ENCODE results near the gene NAA80.
"Not testable (repeated sequence)": the region's sequence is repeated elsewhere in the genome, so short reads cannot be mapped to it uniquely, and the experiment has no call there.

The NAA80 gene

GRCh38 chr3:50284121-50284520, 15.1 kb downstream of the NAA80 start:
- not testable (repeated sequence) for H3K18ac ChIP-seq (ENCODE audit: low read length); H3K27me3 ChIP-seq (ENCODE audit: control insufficient read depth in 3 of 3, insufficient read depth in 3 of 3, low read depth in 1 of 3, low read length in 3 of 3); H4K91ac ChIP-seq (ENCODE audit: low read depth, low read length, poor library complexity); H2BK5ac ChIP-seq (ENCODE audit: low read length); H2AK5ac ChIP-seq (ENCODE audit: low read depth, low read length); H3K27ac ChIP-seq (replicated peaks; ENCODE audit: low read length); H3K4me3 ChIP-seq (ENCODE audit: low read length in 2 of 2); H2BK15ac ChIP-seq (ENCODE audit: low read length); H3K23ac ChIP-seq (ENCODE audit: low read depth, low read length, poor library complexity); H3K9me3 ChIP-seq (replicated peaks in 1 of 2; ENCODE audit: control insufficient read depth in 2 of 2, insufficient read depth in 1 of 2, low read depth in 1 of 2, low read length in 2 of 2); H2BK12ac ChIP-seq (ENCODE audit: low read length); H4K8ac ChIP-seq (ENCODE audit: low read depth, low read length); H3K4ac ChIP-seq (ENCODE audit: low read length); H2AFZ ChIP-seq (ENCODE audit: low read length); H3K4me2 ChIP-seq (ENCODE audit: insufficient read depth, low read length, poor library complexity, severe bottlenecking); H3K4me1 ChIP-seq (ENCODE audit: control insufficient read depth in 2 of 2, insufficient read depth in 1 of 2, low read depth in 1 of 2, low read length in 2 of 2); DNase-seq (ENCODE audit: low spot score); H3K9ac ChIP-seq (ENCODE audit: low read depth, low read length, poor library complexity); H3K79me1 ChIP-seq (ENCODE audit: low read depth, low read length); H3K14ac ChIP-seq (ENCODE audit: low read length); H2BK120ac ChIP-seq (ENCODE audit: low read depth, low read length)
- no CpG with 5 or more reads among the region's 6 CpGs for WGBS, 2 donors (ENCODE audit: extremely low coverage in 2 of 2, insufficient read length in 2 of 2, insufficient replicate concordance in 1 of 2)
- peaks cover 24 to 34% of the 10 kb centered on the region in 2 donors for H3K36me3 ChIP-seq (replicated peaks in 1 of 2; ENCODE audit: control insufficient read depth in 2 of 2, insufficient read depth in 2 of 2, low read length in 2 of 2)

DNA sequence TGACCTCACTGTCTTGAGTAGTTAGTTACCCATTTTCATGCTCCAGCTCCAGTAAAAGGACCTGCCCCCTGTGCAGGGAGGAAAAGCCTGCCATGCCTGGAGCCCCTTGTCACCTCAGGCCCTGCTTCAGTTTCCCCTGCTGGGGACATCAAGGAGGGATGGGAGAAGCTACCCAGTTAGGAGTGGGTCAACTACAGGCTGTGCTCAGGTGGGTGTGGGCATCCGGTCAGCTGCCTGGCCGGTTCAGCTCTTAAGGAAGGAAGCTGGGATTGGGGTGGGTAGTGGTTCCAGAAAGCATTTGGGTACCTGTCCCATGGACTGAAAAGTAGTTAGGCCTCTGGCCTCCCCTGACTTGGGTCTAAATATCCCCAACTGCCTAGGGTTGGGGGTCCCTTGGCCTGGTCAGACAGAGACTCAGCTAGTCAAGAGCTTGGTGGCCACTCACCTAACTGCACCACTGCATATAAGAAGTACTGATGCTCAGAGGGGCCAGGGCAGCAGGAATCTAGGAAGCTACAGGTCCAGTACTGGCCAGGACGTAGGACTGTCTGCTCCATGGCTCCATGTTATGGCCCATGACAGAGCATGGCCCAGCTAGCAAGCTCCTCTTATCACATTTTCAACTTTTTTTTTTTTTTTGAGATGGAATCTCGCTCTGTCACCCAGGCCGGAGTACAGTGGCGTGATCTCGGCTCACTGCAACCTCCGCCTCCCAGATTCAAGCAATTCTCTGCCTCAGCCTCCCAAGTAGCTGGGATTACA, 19.8 kb downstream of the NAA80 start:
- H2AFZ ChIP-seq (ENCODE audit: low read length) = peak overlapping the region; percentile 68
- peaks cover 5 to 10% of the 10 kb centered on the region in 2 donors for H3K4me1 ChIP-seq (ENCODE audit: control insufficient read depth in 2 of 2, insufficient read depth in 1 of 2, low read depth in 1 of 2, low read length in 2 of 2)
- H3K4ac ChIP-seq (ENCODE audit: low read length) = peak overlapping the region; percentile 95
- H3K79me1 ChIP-seq (ENCODE audit: low read depth, low read length) = peaks cover 4% of the 10 kb centered on the region
- whole genome bisulfite sequencing, 2 donors (ENCODE audit: extremely low coverage in 2 of 2, insufficient read length in 2 of 2, insufficient replicate concordance in 1 of 2) = no CpG with 5 or more reads among the region's 8 CpGs
- no peak overlapping the region for H4K91ac ChIP-seq (ENCODE audit: low read depth, low read length, poor library complexity)
- no peaks in the 10 kb centered on the region for H3K36me3 ChIP-seq (replicated peaks in 1 of 2; ENCODE audit: control insufficient read depth in 2 of 2, insufficient read depth in 2 of 2, low read length in 2 of 2)
- H3K4me3 ChIP-seq (ENCODE audit: low read length in 2 of 2) = no peak overlapping the region
- no peak overlapping the region for H3K4me2 ChIP-seq (ENCODE audit: insufficient read depth, low read length, poor library complexity, severe bottlenecking)
- peak overlapping the region; percentile 82 for H2BK12ac ChIP-seq (ENCODE audit: low read length)
- no peak overlapping the region for H4K8ac ChIP-seq (ENCODE audit: low read depth, low read length)
- peaks cover 0 to 4% of the 10 kb centered on the region in 2 donors for H3K9me3 ChIP-seq (replicated peaks in 1 of 2; ENCODE audit: control insufficient read depth in 2 of 2, insufficient read depth in 1 of 2, low read depth in 1 of 2, low read length in 2 of 2)
- peak overlapping the region; percentile 20 for H3K23ac ChIP-seq (ENCODE audit: low read depth, low read length, poor library complexity)
- peak overlapping the region; percentile 12 for H3K9ac ChIP-seq (ENCODE audit: low read depth, low read length, poor library complexity)
- no peak overlapping the region for H3K14ac ChIP-seq (ENCODE audit: low read length)
- H3K27ac ChIP-seq (replicated peaks; ENCODE audit: low read length) = no peak overlapping the region
- no peak overlapping the region for H3K18ac ChIP-seq (ENCODE audit: low read length)
- H2BK120ac ChIP-seq (ENCODE audit: low read depth, low read length) = no peak overlapping the region
- H2BK15ac ChIP-seq (ENCODE audit: low read length) = peak overlapping the region; percentile 73
- no peak for DNase-seq (ENCODE audit: low spot score)
- no peak overlapping the region for H2BK5ac ChIP-seq (ENCODE audit: low read length)
- H3K27me3 ChIP-seq (ENCODE audit: control insufficient read depth in 3 of 3, insufficient read depth in 3 of 3, low read depth in 1 of 3, low read length in 3 of 3) = peaks cover 3 to 27% (median 12%) of the 10 kb centered on the region in 3 experiments
- H2AK5ac ChIP-seq (ENCODE audit: low read depth, low read length) = peak overlapping the region; percentile 96

DNA sequence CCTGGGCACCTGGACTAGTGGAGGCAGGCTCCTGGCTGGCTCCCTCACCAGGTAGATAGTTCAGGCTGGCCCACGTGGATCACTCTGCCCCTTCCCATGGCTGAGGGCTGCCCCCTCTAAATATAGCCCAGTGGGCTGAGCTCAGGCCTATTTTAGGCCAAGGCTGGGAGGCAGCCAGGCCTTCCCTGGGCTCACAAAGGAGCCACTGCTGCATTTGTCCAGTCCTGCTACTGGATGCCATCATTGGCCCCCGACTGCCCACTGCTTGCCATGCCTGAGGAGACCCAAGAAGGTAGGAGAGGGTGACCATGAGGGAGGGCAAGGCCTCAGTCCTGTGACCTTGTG, 20.4 kb downstream of the NAA80 start, which contains the start of gene LSMEM2:
LSMEM2 (plus strand) TSS at position 208 of the 345 bp plus-strand sequence; CDS start at position 235, 27 bp downstream.
- Histone ChIP-seq H4K91ac (ENCODE audit: low read depth, low read length, poor library complexity) (no peak within 1 kb of the TSS), H3K14ac (ENCODE audit: low read length) (no peak within 1 kb of the TSS), H3K27ac (replicated peaks; ENCODE audit: low read length) (no peak within 1 kb of the TSS), H2BK15ac (ENCODE audit: low read length) (peak within 1 kb of the TSS; percentile 73), H3K4ac (ENCODE audit: low read length) (peak within 1 kb of the TSS; percentile 95), H3K9me3 (replicated peaks in 1 of 2; ENCODE audit: control insufficient read depth in 2 of 2, insufficient read depth in 1 of 2, low read depth in 1 of 2, low read length in 2 of 2) (peaks cover 0 to 4% of the 10 kb centered on the region in 2 donors), H2BK5ac (ENCODE audit: low read length) (no peak within 1 kb of the TSS), H3K36me3 (replicated peaks in 1 of 2; ENCODE audit: control insufficient read depth in 2 of 2, insufficient read depth in 2 of 2, low read length in 2 of 2) (no peaks in the 10 kb centered on the region), H3K4me3 (ENCODE audit: low read length in 2 of 2) (no peak within 1 kb of the TSS), H3K27me3 (ENCODE audit: control insufficient read depth in 3 of 3, insufficient read depth in 3 of 3, low read depth in 1 of 3, low read length in 3 of 3) (peaks cover 4 to 32% (median 18%) of the 10 kb centered on the region in 3 experiments), H3K4me1 (ENCODE audit: control insufficient read depth in 2 of 2, insufficient read depth in 1 of 2, low read depth in 1 of 2, low read length in 2 of 2) (peaks cover 5 to 10% of the 10 kb centered on the region in 2 donors), H2BK12ac (ENCODE audit: low read length) (peak within 1 kb of the TSS; percentile 82), H3K23ac (ENCODE audit: low read depth, low read length, poor library complexity) (peak within 1 kb of the TSS; percentile 20), H2AFZ (ENCODE audit: low read length) (peak within 1 kb of the TSS; percentile 68), H3K4me2 (ENCODE audit: insufficient read depth, low read length, poor library complexity, severe bottlenecking) (no peak within 1 kb of the TSS), H2BK120ac (ENCODE audit: low read depth, low read length) (no peak within 1 kb of the TSS), H3K79me1 (ENCODE audit: low read depth, low read length) (peaks cover 4% of the 10 kb centered on the region), H2AK5ac (ENCODE audit: low read depth, low read length) (peak within 1 kb of the TSS; percentile 96), H3K18ac (ENCODE audit: low read length) (peak within 1 kb of the TSS; percentile 76), H3K9ac (ENCODE audit: low read depth, low read length, poor library complexity) (peak within 1 kb of the TSS; percentile 12), H4K8ac (ENCODE audit: low read depth, low read length) (no peak within 1 kb of the TSS)
- no CpG with 5 or more reads among the region's 2 CpGs for WGBS, 2 donors (ENCODE audit: extremely low coverage in 2 of 2, insufficient read length in 2 of 2, insufficient replicate concordance in 1 of 2)
- no peak for DNase-seq (ENCODE audit: low spot score)

DNA sequence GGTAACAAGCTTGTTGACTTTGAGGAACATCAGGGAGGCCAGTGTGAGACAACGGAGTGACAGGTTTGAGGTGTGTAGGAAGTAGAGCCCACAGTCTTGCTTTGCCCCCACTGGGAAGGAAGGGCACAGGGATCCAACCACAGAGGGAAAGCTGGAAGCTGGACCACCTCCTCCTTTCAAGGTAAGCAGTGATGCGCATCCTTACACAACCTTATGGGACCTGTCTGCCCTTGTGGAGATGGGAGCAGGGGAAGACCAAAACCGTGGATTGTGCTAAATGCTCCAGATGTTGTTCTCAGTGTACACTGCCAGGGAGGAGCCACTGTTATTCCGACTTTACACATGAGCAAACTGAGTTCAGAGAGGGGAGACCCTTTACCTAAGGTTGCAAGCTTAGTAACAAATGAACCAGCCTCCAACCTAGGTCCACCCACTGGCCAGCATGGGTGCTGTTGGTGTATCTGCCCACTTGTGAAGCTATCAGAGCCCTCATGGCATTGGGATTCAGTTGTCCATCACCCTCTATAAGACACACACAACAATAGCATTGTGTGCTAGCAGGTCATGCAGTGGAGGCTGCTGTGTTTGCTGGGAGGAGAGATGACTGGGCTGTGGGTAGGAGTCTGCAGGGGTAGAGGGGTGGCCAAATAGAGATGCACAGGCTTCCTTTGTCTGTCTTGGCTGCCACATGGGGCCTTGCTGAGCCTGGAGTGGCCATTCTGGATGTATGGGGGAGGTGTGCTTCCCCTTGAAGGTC, 20.9 kb downstream of the NAA80 start:
- peak overlapping the region; percentile 96 for H2AK5ac ChIP-seq (ENCODE audit: low read depth, low read length)
- no peak overlapping the region for H3K14ac ChIP-seq (ENCODE audit: low read length)
- H2BK12ac ChIP-seq (ENCODE audit: low read length) = no peak overlapping the region
- H3K9ac ChIP-seq (ENCODE audit: low read depth, low read length, poor library complexity) = no peak overlapping the region
- H3K18ac ChIP-seq (ENCODE audit: low read length) = peak overlapping the region; percentile 76
- DNase-seq (ENCODE audit: low spot score) = no peak
- H3K23ac ChIP-seq (ENCODE audit: low read depth, low read length, poor library complexity) = no peak overlapping the region
- no peak overlapping the region for H2BK120ac ChIP-seq (ENCODE audit: low read depth, low read length)
- H3K4me2 ChIP-seq (ENCODE audit: insufficient read depth, low read length, poor library complexity, severe bottlenecking) = no peak overlapping the region
- no peak overlapping the region for H4K8ac ChIP-seq (ENCODE audit: low read depth, low read length)
- H2BK15ac ChIP-seq (ENCODE audit: low read length) = peak overlapping the region; percentile 73
- peaks cover 4% of the 10 kb centered on the region for H3K79me1 ChIP-seq (ENCODE audit: low read depth, low read length)
- H4K91ac ChIP-seq (ENCODE audit: low read depth, low read length, poor library complexity) = no peak overlapping the region
- H3K27me3 ChIP-seq (ENCODE audit: control insufficient read depth in 3 of 3, insufficient read depth in 3 of 3, low read depth in 1 of 3, low read length in 3 of 3) = peaks cover 9 to 38% (median 20%) of the 10 kb centered on the region in 3 experiments
- no peak overlapping the region for H2BK5ac ChIP-seq (ENCODE audit: low read length)
- no CpG with 5 or more reads among the region's 4 CpGs for WGBS, 2 donors (ENCODE audit: extremely low coverage in 2 of 2, insufficient read length in 2 of 2, insufficient replicate concordance in 1 of 2)
- no peak overlapping the region for H3K27ac ChIP-seq (replicated peaks; ENCODE audit: low read length)
- peaks cover 5 to 11% of the 10 kb centered on the region in 2 donors for H3K4me1 ChIP-seq (ENCODE audit: control insufficient read depth in 2 of 2, insufficient read depth in 1 of 2, low read depth in 1 of 2, low read length in 2 of 2)
- H3K36me3 ChIP-seq (replicated peaks in 1 of 2; ENCODE audit: control insufficient read depth in 2 of 2, insufficient read depth in 2 of 2, low read length in 2 of 2) = no peaks in the 10 kb centered on the region
- H3K4ac ChIP-seq (ENCODE audit: low read length) = peak overlapping the region; percentile 0
- peak overlapping the region; percentile 68 for H2AFZ ChIP-seq (ENCODE audit: low read length)
- peaks cover 0 to 4% of the 10 kb centered on the region in 2 donors for H3K9me3 ChIP-seq (replicated peaks in 1 of 2; ENCODE audit: control insufficient read depth in 2 of 2, insufficient read depth in 1 of 2, low read depth in 1 of 2, low read length in 2 of 2)
- H3K4me3 ChIP-seq (ENCODE audit: low read length in 2 of 2) = no peak overlapping the region
